GM12864 (cell line): ENCODE data around the gene SLC6A20.

Source experiments
- DNase-seq: peaks from one replicate; pipeline ENCODE4 v3.0.0-alpha.2; 2011; ENCODE audit warnings: low read depth
- H3K4me3 ChIP-seq: 2 replicates; pipeline ENCODE4 v1.5.1; 2011; ENCODE audit warnings: mild to moderate bottlenecking, low read depth, low read length, control low read depth
- TF ChIP-seq, protein P1 (sequence below): IDR thresholded peaks from 2 replicates; pipeline ENCODE4 v1.5.1; 2011; ENCODE audit warnings: low read depth, mild to moderate bottlenecking, moderate library complexity, low read length, control low read depth, inconsistent platforms; ENCODE audit errors: missing control alignments

Gene SLC6A20

DNA sequence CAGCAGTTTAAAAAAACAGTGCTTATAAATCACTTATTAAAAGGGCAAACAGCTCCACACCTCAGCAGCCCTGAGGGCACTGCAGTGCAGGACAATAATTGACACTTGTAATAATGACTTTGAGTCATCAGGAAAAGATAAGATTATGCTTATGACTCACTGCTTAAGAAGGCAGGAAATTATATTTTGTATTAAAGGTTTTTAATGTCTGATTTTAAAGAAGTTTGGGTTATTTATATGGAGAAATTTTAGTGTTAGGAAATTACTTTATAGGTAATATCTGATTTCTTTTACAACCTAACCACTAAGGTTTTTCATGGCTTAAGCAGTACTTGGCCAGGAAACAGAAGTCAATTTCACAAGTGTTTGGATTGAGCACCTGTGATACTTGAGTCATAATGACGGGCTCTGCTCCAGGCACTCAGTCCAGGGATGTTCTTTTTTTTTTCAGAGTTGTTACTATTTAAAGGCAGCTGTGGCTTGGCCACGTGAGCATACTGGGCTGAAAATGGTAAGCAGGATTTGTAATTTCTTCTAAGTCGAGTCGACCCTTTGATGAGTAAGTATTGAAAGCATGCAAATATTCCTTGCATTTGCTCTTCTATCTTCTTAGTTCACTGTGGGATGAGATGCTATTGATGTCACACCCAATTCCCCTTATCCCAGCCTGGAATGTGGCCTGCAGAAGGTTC lies 21.6 kb upstream of the SLC6A20 start:
- TF ChIP-seq, protein P1, sequence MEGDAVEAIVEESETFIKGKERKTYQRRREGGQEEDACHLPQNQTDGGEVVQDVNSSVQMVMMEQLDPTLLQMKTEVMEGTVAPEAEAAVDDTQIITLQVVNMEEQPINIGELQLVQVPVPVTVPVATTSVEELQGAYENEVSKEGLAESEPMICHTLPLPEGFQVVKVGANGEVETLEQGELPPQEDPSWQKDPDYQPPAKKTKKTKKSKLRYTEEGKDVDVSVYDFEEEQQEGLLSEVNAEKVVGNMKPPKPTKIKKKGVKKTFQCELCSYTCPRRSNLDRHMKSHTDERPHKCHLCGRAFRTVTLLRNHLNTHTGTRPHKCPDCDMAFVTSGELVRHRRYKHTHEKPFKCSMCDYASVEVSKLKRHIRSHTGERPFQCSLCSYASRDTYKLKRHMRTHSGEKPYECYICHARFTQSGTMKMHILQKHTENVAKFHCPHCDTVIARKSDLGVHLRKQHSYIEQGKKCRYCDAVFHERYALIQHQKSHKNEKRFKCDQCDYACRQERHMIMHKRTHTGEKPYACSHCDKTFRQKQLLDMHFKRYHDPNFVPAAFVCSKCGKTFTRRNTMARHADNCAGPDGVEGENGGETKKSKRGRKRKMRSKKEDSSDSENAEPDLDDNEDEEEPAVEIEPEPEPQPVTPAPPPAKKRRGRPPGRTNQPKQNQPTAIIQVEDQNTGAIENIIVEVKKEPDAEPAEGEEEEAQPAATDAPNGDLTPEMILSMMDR, result no peak
- H3K4me3 ChIP-seq, result no peak overlapping the region
- DNase-seq, result no peak

DNA sequence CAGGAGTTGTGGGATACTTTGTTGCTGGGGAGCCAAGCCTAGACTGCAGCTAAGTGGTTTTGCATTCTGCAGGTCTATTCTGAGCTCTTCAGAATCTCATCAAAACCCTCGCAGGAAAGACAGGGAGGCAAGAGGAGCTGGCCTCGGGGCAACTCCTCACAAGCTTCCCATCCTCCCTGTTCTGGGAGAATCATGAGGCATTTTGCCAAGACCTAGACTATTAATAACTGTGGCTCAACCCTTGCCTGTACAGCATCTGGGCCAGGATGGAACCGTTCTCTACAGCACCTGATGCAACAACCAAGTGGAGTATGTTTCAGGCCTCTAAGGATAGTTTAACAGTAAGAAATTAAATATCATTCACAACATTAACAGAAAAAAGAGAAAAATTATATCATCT lies 20.2 kb upstream of the SLC6A20 start:
- DNase-seq, result no peak
- TF ChIP-seq, protein P1, result no peak
- no peak overlapping the region for H3K4me3 ChIP-seq

DNA sequence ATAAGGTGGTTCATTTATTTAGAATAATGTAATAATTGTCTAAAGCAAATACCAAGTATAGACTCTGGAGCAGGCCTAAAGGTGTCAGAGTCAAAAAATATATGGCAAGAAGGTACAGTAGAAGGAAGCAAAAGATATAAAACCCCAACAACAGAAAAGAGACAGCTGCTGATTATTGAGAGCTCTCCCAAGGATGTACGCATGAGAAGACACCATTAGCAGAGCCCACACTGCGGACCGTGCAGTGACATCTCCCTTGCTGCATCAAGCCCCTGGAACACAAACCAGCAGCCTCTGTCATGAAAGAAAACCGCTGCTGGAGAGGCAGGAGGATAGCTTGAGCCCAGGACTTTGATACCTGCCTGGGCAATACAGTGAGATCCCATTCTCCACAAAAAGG lies 18.0 kb upstream of the SLC6A20 start:
- no peak overlapping the region for H3K4me3 ChIP-seq
- TF ChIP-seq, protein P1, result no peak
- DNase-seq, result no peak

DNA sequence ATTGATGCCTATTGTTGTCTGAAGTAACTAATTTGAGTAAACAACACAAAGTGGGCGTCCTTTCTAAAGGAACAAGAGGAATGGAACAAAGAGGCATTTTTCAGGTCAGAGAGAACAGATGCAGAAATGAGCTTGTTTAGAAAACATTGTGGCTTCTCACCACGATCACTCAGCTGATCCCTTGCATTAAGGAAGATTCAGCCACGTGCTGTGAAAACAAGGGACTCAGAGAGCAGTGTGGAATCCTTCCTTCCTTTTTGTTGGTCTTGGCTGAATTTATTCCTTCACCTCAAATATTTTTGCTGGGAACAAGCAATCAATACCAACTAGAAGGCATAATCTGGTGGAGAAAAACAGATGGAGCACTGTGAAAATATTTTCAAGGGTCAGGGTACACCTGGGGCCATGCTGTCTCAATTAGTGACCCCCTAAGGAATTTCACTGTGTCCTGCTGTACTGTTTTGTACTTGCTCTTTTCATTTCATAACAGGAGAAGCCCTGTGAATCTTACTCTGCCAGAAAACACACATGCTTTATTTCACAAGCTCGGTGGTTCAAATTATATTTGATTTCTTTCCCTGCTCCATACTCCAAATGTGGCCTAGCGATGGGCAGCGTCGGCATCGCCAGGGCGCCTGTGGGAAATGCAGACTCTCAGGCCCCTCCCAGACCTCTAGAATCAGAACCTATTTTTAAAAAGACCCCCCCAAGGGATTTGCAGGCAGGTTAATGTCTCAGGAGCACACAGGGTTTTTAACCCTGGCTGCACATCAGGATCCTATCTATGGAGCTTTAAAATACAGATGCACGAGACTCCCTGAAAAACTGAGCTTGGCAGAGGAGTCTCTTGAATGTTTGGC lies 11.6 kb upstream of the SLC6A20 start:
- no peak overlapping the region for H3K4me3 ChIP-seq
- TF ChIP-seq, protein P1, result no peak
- DNase-seq, result no peak

DNA sequence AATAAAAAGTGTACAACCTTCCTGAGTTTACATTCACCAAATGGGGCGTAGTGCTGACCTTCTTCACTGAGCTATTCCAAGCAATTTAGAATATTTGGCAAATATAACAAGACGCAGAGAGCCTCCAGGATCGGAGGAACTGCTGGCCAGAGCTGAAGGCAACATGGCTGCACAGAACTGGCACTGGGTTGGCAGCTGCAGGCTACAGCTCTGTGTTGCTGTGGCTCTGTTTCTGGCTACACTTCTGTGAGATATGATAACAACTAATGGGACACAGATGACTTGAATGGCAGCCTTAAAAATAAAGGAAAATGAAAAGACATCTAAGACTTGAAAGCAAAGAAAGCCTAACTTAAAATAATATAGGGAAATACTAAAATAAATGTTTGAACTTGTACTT lies 10.8 kb upstream of the SLC6A20 start:
- DNase-seq, result no peak
- H3K4me3 ChIP-seq, result no peak overlapping the region
- TF ChIP-seq, protein P1, result no peak

DNA sequence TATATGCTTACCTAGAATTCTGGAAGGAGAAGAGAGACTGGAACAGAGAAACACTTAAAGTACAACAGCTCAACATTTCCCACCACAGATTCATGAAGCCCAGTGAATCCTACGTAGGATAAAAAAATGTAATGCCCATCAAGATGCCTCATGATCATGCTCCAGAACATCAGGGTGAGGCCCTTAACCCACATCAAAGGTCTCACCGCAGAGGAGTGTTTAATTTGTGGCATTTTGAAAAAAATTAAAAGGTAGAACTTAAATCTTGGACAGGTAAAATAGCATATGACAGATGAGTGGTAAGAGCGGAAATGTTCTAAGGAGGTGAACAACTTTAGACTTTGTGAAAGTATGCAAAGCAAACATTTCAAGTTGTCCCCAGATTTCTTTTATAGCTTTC lies 9.7 kb upstream of the SLC6A20 start:
- no peak overlapping the region for H3K4me3 ChIP-seq
- no peak for DNase-seq
- TF ChIP-seq, protein P1, result no peak
